ENCODE measurements around the gene CTIF.

- TF ChIP-seq CTCF (IDR thresholded peaks at IDR 0.05) = no peak
- no peak for TF ChIP-seq POLR2AphosphoS5 (IDR thresholded peaks at IDR 0.05)
Measured at GRCh38 chr18:48796491-48797205, 257.8 kb downstream of the CTIF start.

Measured in transverse colon (tissue), 4 donors.